Neuron (in vitro differentiated cells): Measurements from ENCODE around the gene MPRIP.

ENCODE experiments used
- H2AFZ ChIP-seq: one replicate; pipeline ENCODE4 v1.6.1; 2013; ENCODE audit warnings: low read depth, mild to moderate bottlenecking, inconsistent platforms, low read length, moderate library complexity
- H3K27me3 ChIP-seq: one replicate; pipeline ENCODE4 v1.6.1; 2013; ENCODE audit warnings: low read length; ENCODE audit not compliant: insufficient read depth
- H3K36me3 ChIP-seq: one replicate; pipeline ENCODE4 v1.6.1; 2013; ENCODE audit warnings: low read length; ENCODE audit not compliant: insufficient read depth
- H3K4me1 ChIP-seq: one replicate; pipeline ENCODE4 v1.6.1; 2013; ENCODE audit warnings: low read length; ENCODE audit not compliant: insufficient read depth
- H3K4me3 ChIP-seq: 2 replicates; pipeline ENCODE4 v1.5.1; 2013; ENCODE audit warnings: mild to moderate bottlenecking, low read length, moderate library complexity
- H3K9me3 ChIP-seq: one replicate; pipeline ENCODE4 v1.6.1; 2013; ENCODE audit warnings: low read length

The MPRIP gene

DNA sequence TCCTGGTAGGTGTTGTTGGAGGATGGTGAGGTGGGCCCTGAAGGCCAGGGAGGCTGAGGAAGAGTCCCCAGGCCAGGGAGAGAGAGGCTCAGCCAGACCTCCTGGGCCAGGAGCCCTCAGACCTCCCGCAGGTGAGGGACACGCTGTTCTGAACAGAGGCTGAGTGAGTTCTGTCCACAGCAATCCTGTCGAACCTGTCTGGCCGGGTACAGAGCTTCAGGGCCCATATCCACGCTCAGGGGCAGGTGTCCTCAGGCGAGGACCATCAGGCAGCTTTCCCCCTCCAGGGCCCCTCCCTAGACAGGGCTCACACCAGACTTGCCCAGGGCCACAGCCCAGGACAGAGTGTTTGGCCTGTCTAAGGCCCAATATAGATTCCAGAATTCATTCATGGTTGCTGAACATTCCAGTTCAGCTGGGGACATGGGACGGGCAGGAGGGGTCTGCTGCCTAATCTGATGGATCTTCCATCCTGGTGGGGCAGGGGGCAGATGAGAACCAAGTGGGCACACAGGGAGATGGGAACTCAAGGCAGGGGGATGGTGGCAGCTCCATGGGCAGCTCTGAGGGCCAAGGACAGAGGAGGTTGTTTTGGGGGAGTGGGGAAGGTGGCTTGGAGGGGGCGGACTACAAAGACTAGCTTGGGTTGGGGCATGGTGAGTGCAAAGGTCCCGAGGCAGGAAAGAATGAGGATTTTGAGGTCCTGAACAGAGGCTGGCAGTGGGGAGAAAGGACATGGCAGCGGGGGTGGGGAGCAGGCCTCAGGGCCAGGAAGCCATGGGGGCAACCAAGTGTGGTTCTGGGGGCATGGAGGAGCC, 23.4 kb upstream of the MPRIP start:
- peaks cover 10% of the 10 kb centered on the region for H3K27me3 ChIP-seq
- no peak overlapping the region for H2AFZ ChIP-seq
- H3K4me1 ChIP-seq, result peaks cover 5% of the 10 kb centered on the region
- H3K4me3 ChIP-seq, result no peak overlapping the region
- H3K36me3 ChIP-seq, result no peaks in the 10 kb centered on the region
- H3K9me3 ChIP-seq, result no peaks in the 10 kb centered on the region

DNA sequence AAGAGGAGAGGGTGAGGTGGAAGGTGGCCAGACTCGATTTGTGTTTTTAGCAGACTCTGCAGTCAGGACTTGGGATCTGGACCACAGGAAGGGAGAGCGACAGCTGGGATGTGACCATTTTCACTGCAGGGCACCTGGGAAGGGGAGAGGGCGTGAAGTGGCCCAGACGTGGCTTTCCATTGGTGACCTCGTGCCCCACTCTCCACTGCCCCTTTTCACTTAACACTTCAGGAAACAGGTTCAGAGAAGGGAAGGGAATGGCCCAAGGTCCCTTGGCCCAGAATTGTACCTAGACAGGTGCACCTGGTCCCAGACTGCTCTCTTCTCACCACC, 22.9 kb upstream of the MPRIP start:
- Histone ChIP-seq H3K36me3 (no peaks in the 10 kb centered on the region), H2AFZ (no peak overlapping the region), H3K9me3 (no peaks in the 10 kb centered on the region)

DNA sequence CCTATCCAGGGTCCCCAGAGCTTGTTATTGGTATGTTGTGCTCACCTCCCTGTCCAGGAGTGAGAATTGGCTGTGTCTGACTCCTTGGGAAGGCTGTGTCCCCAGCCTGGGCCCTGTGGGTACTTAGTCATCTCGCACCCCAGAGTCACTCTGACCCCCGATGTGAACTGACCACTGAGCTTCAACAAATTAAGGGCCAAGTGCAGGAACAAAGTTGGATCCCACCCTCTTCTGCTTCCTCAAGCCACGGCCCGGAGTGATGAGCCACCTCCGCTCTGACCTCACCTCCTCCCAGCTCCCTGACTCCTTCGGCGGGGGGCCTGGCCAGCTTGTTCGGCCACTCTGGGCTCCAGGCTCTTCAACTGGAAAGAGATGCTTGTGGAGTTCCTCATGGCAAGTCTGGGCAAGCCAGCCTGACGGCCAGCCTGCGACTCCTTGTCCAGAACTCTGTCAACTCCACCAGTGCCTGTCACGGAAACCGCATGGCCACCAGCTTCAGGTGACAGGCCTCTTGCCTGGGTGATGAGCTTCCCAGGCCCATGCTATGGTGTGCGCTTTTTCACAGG, 22.3 kb upstream of the MPRIP start:
- Histone ChIP-seq H3K4me3 (no peak overlapping the region), H3K9me3 (no peaks in the 10 kb centered on the region), H3K27me3 (peaks cover 10% of the 10 kb centered on the region), H2AFZ (no peak overlapping the region), H3K4me1 (peaks cover 5% of the 10 kb centered on the region), H3K36me3 (no peaks in the 10 kb centered on the region)

More for the DNA sequence above, 22.9 kb upstream of the MPRIP start:
- peaks cover 5% of the 10 kb centered on the region for H3K4me1 ChIP-seq
- peaks cover 12% of the 10 kb centered on the region for H3K27me3 ChIP-seq
- no peak overlapping the region for H3K4me3 ChIP-seq

DNA sequence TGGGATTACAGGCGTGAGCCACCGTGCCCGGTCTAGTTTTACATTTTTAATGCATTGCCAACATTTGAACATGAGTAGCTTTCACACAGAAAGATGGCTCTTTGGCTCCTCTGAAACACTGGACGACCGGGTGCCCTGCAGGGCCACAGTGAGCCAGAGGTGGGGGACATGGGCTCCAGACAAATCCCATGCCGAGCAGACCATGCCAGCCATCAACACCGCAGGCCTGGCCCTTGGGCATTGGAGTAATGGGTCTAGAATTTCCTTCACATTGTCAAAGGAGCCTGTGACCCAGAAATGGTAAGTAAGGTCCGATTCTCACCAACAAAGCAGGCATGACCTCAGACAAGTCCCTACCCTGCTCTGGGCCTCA, 21.4 kb upstream of the MPRIP start:
- Histone ChIP-seq H3K9me3 (no peaks in the 10 kb centered on the region), H3K4me1 (peaks cover 5% of the 10 kb centered on the region), H2AFZ (no peak overlapping the region), H3K36me3 (no peaks in the 10 kb centered on the region), H3K27me3 (peaks cover 3% of the 10 kb centered on the region), H3K4me3 (no peak overlapping the region)

DNA sequence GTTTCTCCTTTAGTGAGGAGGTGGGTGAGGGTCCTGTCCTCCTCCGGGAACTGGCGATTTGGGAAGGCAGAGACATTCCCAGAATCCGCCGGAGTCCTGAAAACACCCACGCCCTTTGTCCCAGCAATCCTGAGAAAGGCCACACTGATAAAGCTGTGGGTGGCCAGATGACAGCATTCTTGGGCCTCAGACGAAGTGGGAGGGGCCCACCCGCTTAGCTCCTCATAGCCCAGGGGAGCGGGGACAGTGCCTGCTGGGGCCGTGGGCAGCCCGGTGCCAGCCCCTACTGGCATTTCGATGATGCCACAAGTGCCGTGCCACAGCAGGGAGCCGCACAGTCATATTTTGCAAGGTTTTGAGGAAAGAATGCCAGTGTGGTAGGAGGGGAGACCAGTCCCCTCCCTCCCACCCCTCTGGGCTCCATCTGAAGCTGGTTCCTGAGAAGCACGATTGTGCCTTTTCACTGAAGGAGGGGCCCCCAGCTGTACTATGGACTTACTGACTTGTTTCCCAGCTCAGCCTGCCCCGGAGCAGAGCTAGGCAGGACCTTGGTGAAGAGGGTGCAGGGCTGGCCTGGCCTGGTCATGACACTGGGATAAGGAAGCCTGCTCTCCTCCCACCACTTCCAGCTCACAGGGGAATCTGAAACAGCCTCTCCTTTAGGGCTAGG, 20.9 kb upstream of the MPRIP start:
- Histone ChIP-seq H2AFZ (no peak overlapping the region), H3K9me3 (no peaks in the 10 kb centered on the region), H3K36me3 (no peaks in the 10 kb centered on the region), H3K27me3 (peaks cover 3% of the 10 kb centered on the region), H3K4me1 (peaks cover 5% of the 10 kb centered on the region), H3K4me3 (no peak overlapping the region)

DNA sequence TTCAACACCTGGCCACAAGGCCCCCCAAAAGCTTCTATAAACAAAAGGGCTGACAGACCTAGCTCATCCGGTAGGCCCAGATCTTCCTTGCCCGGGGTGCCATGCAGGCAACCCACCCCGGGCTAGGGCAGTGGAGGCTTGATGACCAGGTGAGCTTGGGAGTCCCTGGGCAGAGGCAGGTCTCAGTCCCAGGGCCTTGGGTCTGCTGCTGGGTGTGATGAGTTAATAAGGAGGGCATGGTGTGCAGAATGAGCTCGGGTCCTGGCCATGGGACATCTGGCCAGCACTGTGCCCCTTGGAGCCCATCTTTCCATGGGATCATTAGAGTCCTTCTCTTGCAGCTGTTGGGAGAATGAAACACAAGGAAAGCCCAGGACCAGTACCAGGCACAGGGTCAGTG, 20.2 kb upstream of the MPRIP start:
- Histone ChIP-seq H3K27me3 (peaks cover 3% of the 10 kb centered on the region), H3K36me3 (no peaks in the 10 kb centered on the region), H3K4me3 (no peak overlapping the region), H3K9me3 (no peaks in the 10 kb centered on the region), H2AFZ (no peak overlapping the region), H3K4me1 (peaks cover 5% of the 10 kb centered on the region)

DNA sequence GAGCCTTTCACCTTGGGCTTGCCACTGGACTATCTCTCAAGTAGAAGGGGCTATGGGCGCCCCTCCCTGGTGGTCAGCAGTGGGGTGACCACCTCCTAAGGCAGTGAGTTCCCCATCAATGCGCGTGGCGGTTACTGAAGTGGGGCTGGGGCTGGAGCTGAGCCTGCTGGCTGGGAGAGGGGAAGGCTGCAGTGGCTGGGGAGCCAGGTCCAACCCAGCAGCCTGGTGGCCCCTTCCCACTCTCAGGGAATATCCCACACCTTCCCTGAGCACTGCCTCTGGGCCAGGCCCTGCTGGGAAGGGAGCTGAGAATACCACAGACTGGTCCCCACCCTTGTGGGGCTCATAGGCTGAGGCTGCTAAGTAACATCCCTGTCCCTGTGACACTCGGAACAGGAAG, 19.8 kb upstream of the MPRIP start:
- Histone ChIP-seq H3K4me1 (peaks cover 5% of the 10 kb centered on the region), H3K36me3 (no peaks in the 10 kb centered on the region), H2AFZ (no peak overlapping the region), H3K9me3 (no peaks in the 10 kb centered on the region), H3K4me3 (no peak overlapping the region), H3K27me3 (peaks cover 3% of the 10 kb centered on the region)

DNA sequence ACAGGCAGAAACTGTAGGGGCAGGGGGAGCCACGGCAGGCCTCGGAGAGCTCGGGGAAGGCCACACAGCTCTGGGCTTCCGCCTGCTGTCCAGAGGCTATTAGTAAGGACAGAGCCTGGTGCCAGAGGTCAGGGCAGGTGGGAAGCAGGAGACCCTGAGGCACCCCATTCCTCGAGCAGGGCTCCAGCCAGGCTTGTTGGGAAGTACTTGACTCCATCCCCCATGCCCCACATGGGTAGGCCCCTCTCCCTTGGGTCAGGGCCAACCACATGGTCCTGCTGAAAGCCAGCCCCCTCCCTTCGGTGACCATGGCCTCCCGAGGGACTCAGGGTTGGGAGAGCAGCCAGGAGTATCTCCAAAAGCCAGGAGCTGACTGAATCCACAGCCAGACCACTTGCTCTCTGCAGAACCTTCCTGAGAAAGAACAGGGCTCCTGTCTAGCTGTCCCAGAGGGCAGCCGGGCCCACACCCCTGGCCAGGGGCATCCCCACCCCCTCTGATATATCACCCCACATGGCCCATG, 17.4 kb upstream of the MPRIP start:
- Histone ChIP-seq H3K9me3 (no peaks in the 10 kb centered on the region), H3K27me3 (peaks cover 3% of the 10 kb centered on the region), H3K4me3 (no peak overlapping the region), H3K36me3 (no peaks in the 10 kb centered on the region), H2AFZ (no peak overlapping the region), H3K4me1 (peaks cover 18% of the 10 kb centered on the region)

DNA sequence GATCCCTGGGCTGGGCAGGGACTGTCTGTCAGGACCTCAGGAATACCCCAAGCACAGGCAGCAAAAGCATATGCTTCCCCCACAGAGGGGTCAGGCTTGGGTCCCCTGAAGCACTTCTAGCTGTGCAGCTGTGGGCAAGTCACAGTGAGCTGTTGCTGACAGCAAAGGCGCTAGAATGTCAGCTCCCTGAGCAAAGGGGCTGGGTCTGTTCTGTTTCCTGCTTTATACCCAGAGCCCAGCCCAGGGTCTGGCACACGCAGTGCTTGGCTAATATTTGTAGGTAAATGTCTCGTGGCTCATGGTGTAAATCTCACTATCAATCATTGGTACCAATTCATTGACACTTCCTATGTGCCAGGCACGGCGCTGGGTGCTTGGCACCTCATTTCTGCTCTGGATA, 16.6 kb upstream of the MPRIP start:
- Histone ChIP-seq H3K36me3 (no peaks in the 10 kb centered on the region), H3K27me3 (peaks cover 3% of the 10 kb centered on the region), H3K4me1 (peaks cover 25% of the 10 kb centered on the region), H3K9me3 (no peaks in the 10 kb centered on the region), H3K4me3 (no peak overlapping the region), H2AFZ (no peak overlapping the region)

DNA sequence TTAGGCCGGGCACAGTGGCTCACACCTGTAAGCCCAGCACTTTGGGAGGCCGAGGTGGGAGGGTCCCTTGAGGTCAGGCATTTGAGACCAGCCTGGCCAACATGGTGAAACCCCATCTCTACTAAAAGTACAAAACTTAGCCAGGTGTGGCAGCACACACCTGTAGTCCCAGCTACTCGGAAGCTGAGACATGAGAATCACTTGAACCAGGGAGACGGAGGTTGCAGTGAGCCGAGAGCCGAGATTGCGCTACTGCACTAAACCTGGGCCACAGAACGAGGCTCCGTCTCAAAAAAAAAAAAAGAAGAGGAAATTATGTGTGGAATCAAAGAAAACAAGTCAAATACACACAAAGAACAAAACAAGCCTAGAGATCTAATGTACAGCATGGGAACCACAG, 16.1 kb upstream of the MPRIP start:
- Histone ChIP-seq H3K4me1 (peaks cover 27% of the 10 kb centered on the region), H3K9me3 (no peaks in the 10 kb centered on the region), H3K27me3 (peaks cover 3% of the 10 kb centered on the region), H3K4me3 (no peak overlapping the region), H3K36me3 (no peaks in the 10 kb centered on the region), H2AFZ (no peak overlapping the region)

DNA sequence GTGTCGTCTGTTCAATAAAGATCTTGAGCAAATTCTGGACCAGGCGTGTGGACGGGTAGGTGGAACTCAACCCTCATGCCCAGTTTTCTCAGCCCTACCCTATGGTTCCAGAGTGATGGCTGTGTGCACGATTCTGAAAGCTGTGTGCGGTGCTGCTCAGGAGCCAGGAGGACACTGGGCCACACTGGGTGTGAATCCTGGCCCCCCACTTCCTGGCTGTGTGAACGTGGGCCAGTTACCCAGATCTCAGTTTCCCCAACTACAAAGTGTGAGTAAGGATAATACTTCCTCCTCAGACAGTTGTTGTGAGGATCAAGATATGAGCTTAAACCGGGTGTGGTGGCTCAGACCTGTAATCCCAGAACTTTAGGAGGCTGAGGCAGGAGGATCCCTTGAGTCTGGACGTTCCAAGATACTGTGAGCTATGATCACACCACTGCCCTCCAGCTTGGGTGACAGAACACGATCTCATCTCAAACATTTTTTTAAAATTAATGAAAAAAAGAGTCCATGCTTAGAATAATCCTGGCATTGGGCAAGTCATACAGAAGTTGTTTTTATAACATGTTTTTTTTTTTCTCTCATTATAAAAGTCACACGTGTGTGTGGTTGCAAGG, 14.7 kb upstream of the MPRIP start:
- Histone ChIP-seq H3K4me1 (peaks cover 25% of the 10 kb centered on the region), H2AFZ (no peak overlapping the region), H3K4me3 (no peak overlapping the region), H3K9me3 (no peaks in the 10 kb centered on the region), H3K36me3 (no peaks in the 10 kb centered on the region), H3K27me3 (peaks cover 3% of the 10 kb centered on the region)

DNA sequence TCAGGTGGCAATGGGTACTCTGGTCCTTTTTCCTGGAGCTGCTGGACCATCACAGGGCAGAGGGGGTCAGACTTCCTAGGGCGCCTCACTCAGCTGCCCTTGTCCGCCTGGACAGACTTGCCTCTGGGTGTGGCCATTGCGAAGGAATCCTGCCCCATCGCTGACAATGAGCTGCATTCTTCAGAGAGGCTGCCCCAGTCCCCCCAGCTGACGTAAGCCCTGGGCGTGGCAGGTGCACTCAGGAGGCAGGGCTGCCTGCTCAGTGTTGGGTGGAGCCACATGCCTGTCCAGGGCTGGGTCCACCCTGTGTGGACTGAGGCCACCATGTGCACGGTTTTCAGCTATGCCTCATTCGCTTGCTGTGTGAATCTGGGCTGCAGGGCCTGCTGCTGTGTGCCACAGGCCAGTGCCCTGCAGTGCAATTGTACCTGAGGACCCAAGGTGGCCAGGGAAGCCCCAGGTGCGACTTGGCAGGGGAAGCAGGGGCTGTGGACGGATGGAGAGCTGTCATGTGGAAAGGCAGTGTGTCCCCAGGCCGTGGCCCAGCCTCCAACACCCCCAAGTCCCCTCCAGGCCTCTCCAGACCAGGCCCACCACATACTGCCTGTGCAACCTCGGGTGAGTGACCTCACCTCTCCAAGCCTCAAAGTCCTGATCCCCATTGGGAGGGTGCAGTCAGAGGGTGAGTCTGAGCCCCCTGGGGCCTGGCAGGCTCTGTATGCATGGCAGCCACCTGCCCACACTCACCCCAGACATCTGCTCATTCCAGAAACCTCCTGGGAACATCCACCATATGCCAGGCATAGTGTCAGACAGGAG, 14.0 kb upstream of the MPRIP start:
- no peaks in the 10 kb centered on the region for H3K9me3 ChIP-seq
- peaks cover 25% of the 10 kb centered on the region for H3K4me1 ChIP-seq
- H3K36me3 ChIP-seq, result no peaks in the 10 kb centered on the region
- H3K27me3 ChIP-seq, result peaks cover 3% of the 10 kb centered on the region
- no peak overlapping the region for H2AFZ ChIP-seq
- H3K4me3 ChIP-seq, result no peak overlapping the region
